SK-N-MC (cell line): ENCODE measurements around the gene PAX9.

ENCODE experiments used
- EZH2 ChIP-seq: fragments of 200-600 bp; sonication (generic); IDR thresholded peaks from one replicate; pipeline ENCODE4 v1.6.1; 2017; ENCODE audit warnings: antibody characterized with exemption
- FOXP2 ChIP-seq: optimal IDR thresholded peaks from 2 replicates; pipeline ENCODE3; 2011; ENCODE audit warnings: mild to moderate bottlenecking, moderate library complexity; ENCODE audit not compliant: insufficient read depth; ENCODE audit errors: extremely low read length, control extremely low read depth
- POLR2AphosphoS5 ChIP-seq: IDR thresholded peaks from 2 replicates; pipeline ENCODE4 v1.6.1; 2012; ENCODE audit warnings: mild to moderate bottlenecking, low read depth, low read length, borderline replicate concordance

- TF ChIP-seq POLR2AphosphoS5 (no peak), EZH2 (no peak), FOXP2 (no peak)
Measured at GRCh38 chr14:36718216-36718615, 56.6 kb downstream of the PAX9 start.
